ENCODE measurements around the gene SH3YL1. TPM values are rescaled to one million over a fixed set of nuclear protein-coding genes. Genes with fewer than 3 reads are reported as not detected.

Gene SH3YL1
- total and polyA plus RNA-seq, 5 donors from 2014 or later, result 27.8 to 52.5 (median 40.6) TPM

DNA sequence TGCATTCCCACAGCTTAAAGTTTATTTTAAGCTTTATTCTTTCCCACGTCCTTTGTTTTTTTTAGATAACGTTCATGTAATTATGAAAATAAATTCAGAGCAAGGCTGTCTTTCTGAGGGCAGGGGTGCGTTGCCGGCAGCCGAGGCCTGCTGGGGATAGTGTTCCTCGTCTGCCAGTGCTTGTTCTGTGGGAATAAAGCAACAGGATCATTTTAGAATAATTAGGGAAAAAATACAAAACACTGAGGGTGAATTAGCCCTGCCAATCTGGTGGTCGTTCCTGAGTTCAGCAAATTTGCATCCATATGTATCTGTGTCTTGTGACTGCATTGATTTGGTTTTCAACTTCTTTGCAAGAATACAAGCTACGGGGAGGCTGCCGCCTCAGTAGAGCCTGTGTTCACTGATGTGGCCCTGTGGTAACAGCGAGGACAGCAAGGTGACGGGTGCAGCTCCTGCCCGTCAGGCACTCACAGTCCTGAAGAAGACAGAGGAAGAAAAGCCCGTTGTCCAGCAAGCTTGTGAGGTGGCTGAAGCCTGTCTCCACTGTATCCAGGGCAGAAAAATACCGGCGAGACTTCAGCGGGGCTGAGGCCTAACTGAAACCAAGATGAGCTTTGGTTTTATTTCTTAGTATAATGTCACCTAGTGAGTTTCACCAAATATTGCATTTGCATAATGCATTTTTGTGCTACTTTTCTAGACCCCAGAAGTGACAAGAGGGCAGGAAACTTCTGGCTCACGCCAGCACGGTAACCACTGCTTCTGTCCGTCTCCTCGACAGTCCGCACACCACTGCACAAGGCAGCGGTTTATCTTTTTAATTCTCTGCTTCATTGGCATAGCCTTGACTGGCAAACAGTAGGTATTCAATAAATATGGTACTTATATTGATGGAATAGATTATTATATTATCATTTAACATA lies 64.5 kb downstream of the SH3YL1 start:
- H3K27ac ChIP-seq (ENCODE audit: insufficient read depth, low read length, poor library complexity, severe bottlenecking), result no peak overlapping the region
- no peaks in the 10 kb centered on the region for H3K4me1 ChIP-seq (ENCODE audit: control insufficient read depth, insufficient read depth, low read length, poor library complexity, severe bottlenecking)
- no peak for DNase-seq
- H3K9me3 ChIP-seq (ENCODE audit: control insufficient read depth in 2 of 2, low read length in 2 of 2), result no peaks in the 10 kb centered on the region
- peaks cover 0 to 2% (median 0%) of the 10 kb centered on the region in 7 donors for H3K9me3 Mint-ChIP-seq
- no peaks in the 10 kb centered on the region for H3K36me3 ChIP-seq (ENCODE audit: control insufficient read depth, insufficient read depth, low read length)
- H3K4me1 Mint-ChIP-seq, result peaks cover 0 to 6% (median 3%) of the 10 kb centered on the region in 4 donors
- H3K27ac Mint-ChIP-seq, result no peak overlapping the region
- H3K27me3 Mint-ChIP-seq, result no peaks in the 10 kb centered on the region
- no peak for ATAC-seq (ENCODE audit: low read depth in 2 of 2)
- H3K36me3 Mint-ChIP-seq, result no peaks in the 10 kb centered on the region
- no peaks in the 10 kb centered on the region for H3K27me3 ChIP-seq (ENCODE audit: control insufficient read depth, insufficient read depth, low read length)
- H3K4me3 Mint-ChIP-seq, result no peak overlapping the region
- H3K4me3 ChIP-seq (ENCODE audit: low read depth, low read length), result no peak overlapping the region

GRCh38 chr2:196406-196805 lies 67.4 kb downstream of the SH3YL1 start:
- Histone ChIP-seq H3K27me3 (ENCODE audit: control insufficient read depth, insufficient read depth, low read length) (no peaks in the 10 kb centered on the region), H3K36me3 (ENCODE audit: control insufficient read depth, insufficient read depth, low read length) (no peaks in the 10 kb centered on the region), H3K4me1 (ENCODE audit: control insufficient read depth, insufficient read depth, low read length, poor library complexity, severe bottlenecking) (no peaks in the 10 kb centered on the region), H3K27ac (ENCODE audit: insufficient read depth, low read length, poor library complexity, severe bottlenecking) (no peak overlapping the region), H3K4me3 (ENCODE audit: low read depth, low read length) (no peak overlapping the region), H3K9me3 (ENCODE audit: control insufficient read depth in 2 of 2, low read length in 2 of 2) (no peaks in the 10 kb centered on the region)
- Mint-ChIP-seq H3K27me3 (no peaks in the 10 kb centered on the region), H3K36me3 (no peaks in the 10 kb centered on the region), H3K9me3 (no peaks in the 10 kb centered on the region), H3K4me1 (no peaks in the 10 kb centered on the region), H3K4me3 (no peak overlapping the region), H3K27ac (peak overlapping the region in 2 of 3 donors; percentile 42 to 45)
- ATAC-seq (ENCODE audit: low read depth in 2 of 2) (no peak), DNase-seq (no peak)

GRCh38 chr2:195932-196331 lies 67.9 kb downstream of the SH3YL1 start:
- no peaks in the 10 kb centered on the region for H3K4me1 ChIP-seq (ENCODE audit: control insufficient read depth, insufficient read depth, low read length, poor library complexity, severe bottlenecking)
- ATAC-seq (ENCODE audit: low read depth in 2 of 2) (no peak), DNase-seq (no peak)
- no peaks in the 10 kb centered on the region for H3K27me3 Mint-ChIP-seq
- no peaks in the 10 kb centered on the region for H3K9me3 Mint-ChIP-seq
- no peaks in the 10 kb centered on the region for H3K36me3 ChIP-seq (ENCODE audit: control insufficient read depth, insufficient read depth, low read length)
- H3K27ac Mint-ChIP-seq, result peak overlapping the region in 1 of 3 donors; percentile 45
- H3K27ac ChIP-seq (ENCODE audit: insufficient read depth, low read length, poor library complexity, severe bottlenecking), result no peak overlapping the region
- H3K4me3 ChIP-seq (ENCODE audit: low read depth, low read length), result no peak overlapping the region
- no peaks in the 10 kb centered on the region for H3K36me3 Mint-ChIP-seq
- no peaks in the 10 kb centered on the region for H3K4me1 Mint-ChIP-seq
- H3K9me3 ChIP-seq (ENCODE audit: control insufficient read depth in 2 of 2, low read length in 2 of 2), result no peaks in the 10 kb centered on the region
- no peak overlapping the region for H3K4me3 Mint-ChIP-seq
- no peaks in the 10 kb centered on the region for H3K27me3 ChIP-seq (ENCODE audit: control insufficient read depth, insufficient read depth, low read length)

DNA sequence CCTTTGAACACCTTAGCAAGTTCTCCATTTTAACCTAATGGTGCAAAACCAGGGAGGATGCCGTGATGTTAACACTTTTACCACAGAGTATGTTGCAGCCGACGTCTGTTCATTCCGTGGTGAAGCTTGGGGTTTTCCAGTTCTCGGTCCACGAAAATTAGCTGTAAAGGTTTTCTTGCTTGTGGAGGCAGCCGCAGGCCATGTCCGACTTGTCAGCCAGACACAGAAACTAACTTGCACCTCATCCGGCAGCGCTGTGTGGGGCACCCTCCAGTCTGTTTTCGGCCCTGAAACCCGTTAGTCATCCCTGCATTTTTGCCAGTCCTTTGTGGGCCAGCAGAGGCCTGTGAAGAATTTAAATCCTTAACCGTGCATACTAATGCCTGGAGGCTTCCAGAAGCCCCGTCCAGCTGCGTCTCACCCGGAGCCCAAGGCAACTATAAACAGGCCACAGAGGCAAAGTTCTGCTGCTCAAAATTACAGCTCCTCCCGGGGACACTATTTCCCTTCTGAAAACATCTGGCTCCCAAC lies 70.6 kb downstream of the SH3YL1 start:
- Histone ChIP-seq H3K36me3 (ENCODE audit: control insufficient read depth, insufficient read depth, low read length) (no peaks in the 10 kb centered on the region), H3K27ac (ENCODE audit: insufficient read depth, low read length, poor library complexity, severe bottlenecking) (no peak overlapping the region), H3K9me3 (ENCODE audit: control insufficient read depth in 2 of 2, low read length in 2 of 2) (peaks cover 0 to 2% of the 10 kb centered on the region in 2 experiments), H3K27me3 (ENCODE audit: control insufficient read depth, insufficient read depth, low read length) (peaks cover 5% of the 10 kb centered on the region), H3K4me1 (ENCODE audit: control insufficient read depth, insufficient read depth, low read length, poor library complexity, severe bottlenecking) (no peaks in the 10 kb centered on the region), H3K4me3 (ENCODE audit: low read depth, low read length) (no peak overlapping the region)
- peaks cover 0 to 3% (median 0%) of the 10 kb centered on the region in 7 donors for H3K9me3 Mint-ChIP-seq
- ATAC-seq (ENCODE audit: low read depth in 2 of 2) (no peak), DNase-seq (no peak)
- no peaks in the 10 kb centered on the region for H3K4me1 Mint-ChIP-seq
- no peaks in the 10 kb centered on the region for H3K36me3 Mint-ChIP-seq
- no peak overlapping the region for H3K4me3 Mint-ChIP-seq
- no peak overlapping the region for H3K27ac Mint-ChIP-seq
- H3K27me3 Mint-ChIP-seq, result no peaks in the 10 kb centered on the region

- Histone ChIP-seq H3K36me3 (ENCODE audit: control insufficient read depth, insufficient read depth, low read length) (no peaks in the 10 kb centered on the region), H3K4me1 (ENCODE audit: control insufficient read depth, insufficient read depth, low read length, poor library complexity, severe bottlenecking) (no peaks in the 10 kb centered on the region), H3K27me3 (ENCODE audit: control insufficient read depth, insufficient read depth, low read length) (peaks cover 6% of the 10 kb centered on the region), H3K9me3 (ENCODE audit: control insufficient read depth in 2 of 2, low read length in 2 of 2) (peaks cover 3 to 15% of the 10 kb centered on the region in 2 experiments), H3K4me3 (ENCODE audit: low read depth, low read length) (no peak overlapping the region), H3K27ac (ENCODE audit: insufficient read depth, low read length, poor library complexity, severe bottlenecking) (no peak overlapping the region)
- no peak for ATAC-seq (ENCODE audit: low read depth in 2 of 2)
- no peak overlapping the region for H3K27ac Mint-ChIP-seq
- H3K4me1 Mint-ChIP-seq, result no peaks in the 10 kb centered on the region
- no peak overlapping the region for H3K4me3 Mint-ChIP-seq
- no peaks in the 10 kb centered on the region for H3K27me3 Mint-ChIP-seq
- DNase-seq, result no peak
- H3K36me3 Mint-ChIP-seq, result peaks cover 4% of the 10 kb centered on the region
- H3K9me3 Mint-ChIP-seq, result peaks cover 0 to 13% (median 3%) of the 10 kb centered on the region in 7 donors
These were observed 72.3 kb downstream of the SH3YL1 start for GRCh38 chr2:191311-192190.

DNA sequence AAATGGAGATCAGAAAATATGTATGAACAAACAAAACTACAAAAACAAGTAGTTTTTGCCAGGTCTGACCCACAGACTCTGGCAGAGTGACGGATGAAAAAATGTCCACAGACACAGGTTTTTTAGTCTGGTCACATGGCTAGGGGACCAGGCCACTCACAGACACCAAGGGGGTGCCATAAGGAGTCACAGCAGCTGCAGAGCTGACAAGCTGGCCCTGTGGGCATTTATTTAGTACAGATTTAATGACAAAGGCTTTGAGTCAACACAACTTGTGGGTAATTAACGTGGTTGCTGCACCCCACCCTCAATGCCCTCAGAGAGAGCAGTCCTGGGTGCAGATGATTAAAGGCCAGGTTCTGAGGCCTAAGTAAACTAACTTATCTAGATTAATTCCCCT lies 76.0 kb downstream of the SH3YL1 start:
- H3K27me3 ChIP-seq (ENCODE audit: control insufficient read depth, insufficient read depth, low read length), result peaks cover 6% of the 10 kb centered on the region
- peaks cover 4% of the 10 kb centered on the region for H3K36me3 Mint-ChIP-seq
- no peak overlapping the region for H3K4me3 ChIP-seq (ENCODE audit: low read depth, low read length)
- DNase-seq (no peak), ATAC-seq (ENCODE audit: low read depth in 2 of 2) (no peak)
- H3K27ac Mint-ChIP-seq, result no peak overlapping the region
- H3K27me3 Mint-ChIP-seq, result no peaks in the 10 kb centered on the region
- H3K4me3 Mint-ChIP-seq, result no peak overlapping the region
- H3K9me3 ChIP-seq (ENCODE audit: control insufficient read depth in 2 of 2, low read length in 2 of 2), result peaks cover 15 to 31% of the 10 kb centered on the region in 2 experiments
- H3K4me1 Mint-ChIP-seq, result peaks cover 7 to 22% (median 14%) of the 10 kb centered on the region in 4 donors
- no peak overlapping the region for H3K27ac ChIP-seq (ENCODE audit: insufficient read depth, low read length, poor library complexity, severe bottlenecking)
- H3K4me1 ChIP-seq (ENCODE audit: control insufficient read depth, insufficient read depth, low read length, poor library complexity, severe bottlenecking), result no peaks in the 10 kb centered on the region
- no peaks in the 10 kb centered on the region for H3K36me3 ChIP-seq (ENCODE audit: control insufficient read depth, insufficient read depth, low read length)
- peaks cover under 1 to 16% (median 6%) of the 10 kb centered on the region in 7 donors for H3K9me3 Mint-ChIP-seq

- Mint-ChIP-seq H3K4me3 (no peak overlapping the region), H3K4me1 (peaks cover 9 to 24% (median 16%) of the 10 kb centered on the region in 4 donors), H3K27ac (no peak overlapping the region), H3K36me3 (peaks cover 4% of the 10 kb centered on the region), H3K27me3 (no peaks in the 10 kb centered on the region), H3K9me3 (peaks cover 1 to 17% (median 6%) of the 10 kb centered on the region in 7 donors)
- ATAC-seq (ENCODE audit: low read depth in 2 of 2) (no peak), DNase-seq (no peak)
- H3K27ac ChIP-seq (ENCODE audit: insufficient read depth, low read length, poor library complexity, severe bottlenecking), result no peak overlapping the region
- H3K9me3 ChIP-seq (ENCODE audit: control insufficient read depth in 2 of 2, low read length in 2 of 2), result peaks cover 17 to 34% of the 10 kb centered on the region in 2 experiments
- no peaks in the 10 kb centered on the region for H3K36me3 ChIP-seq (ENCODE audit: control insufficient read depth, insufficient read depth, low read length)
- peaks cover 6% of the 10 kb centered on the region for H3K27me3 ChIP-seq (ENCODE audit: control insufficient read depth, insufficient read depth, low read length)
- no peak overlapping the region for H3K4me3 ChIP-seq (ENCODE audit: low read depth, low read length)
- no peaks in the 10 kb centered on the region for H3K4me1 ChIP-seq (ENCODE audit: control insufficient read depth, insufficient read depth, low read length, poor library complexity, severe bottlenecking)
These were observed 78.6 kb downstream of the SH3YL1 start for GRCh38 chr2:185221-185620.

Measured in CD4-positive, CD25-positive, alpha-beta regulatory T cell (primary cell).